Memory B cell (primary cell): ENCODE data around the gene OPCML.

Source experiments
- ATAC-seq: fragments of 150-1000 bp; cut with Tn5 transposase; 2 replicates; pipeline ENCODE4 v1.10.0; 2021; ENCODE audit warnings: low read depth, mild to moderate bottlenecking, moderate library complexity
- DNase-seq, 2 donors: peaks; one replicate each; pipeline ENCODE4 v3.0.0; 2022; ENCODE audit warnings: low spot score in 2 of 2
- H3K27ac Mint-ChIP-seq: one replicate; pipeline ENCODE4 v1.8.0; 2022; ENCODE audit warnings: mild to moderate bottlenecking, moderate library complexity, mixed read lengths
- H3K27me3 Mint-ChIP-seq: one replicate; pipeline ENCODE4 v1.8.0; 2022; ENCODE audit warnings: mixed read lengths
- H3K36me3 Mint-ChIP-seq: one replicate; pipeline ENCODE4 v1.8.0; 2022; ENCODE audit warnings: mild to moderate bottlenecking, mixed read lengths
- H3K4me1 Mint-ChIP-seq: one replicate; pipeline ENCODE4 v1.8.0; 2022; ENCODE audit warnings: mixed read lengths
- H3K4me3 Mint-ChIP-seq: one replicate; pipeline ENCODE4 v1.8.0; 2022; ENCODE audit warnings: mild to moderate bottlenecking, moderate library complexity, mixed read lengths
- H3K9me3 Mint-ChIP-seq: one replicate; pipeline ENCODE4 v1.8.0; 2022; ENCODE audit warnings: mixed read lengths

OPCML gene

GRCh38 chr11:132670921-132671675 is 861.2 kb downstream of the OPCML start:
- Mint-ChIP-seq H3K27me3 (no peaks in the 10 kb centered on the region), H3K4me1 (no peaks in the 10 kb centered on the region), H3K27ac (no peak overlapping the region), H3K4me3 (no peak overlapping the region), H3K36me3 (no peaks in the 10 kb centered on the region), H3K9me3 (peaks cover 6% of the 10 kb centered on the region)
- ATAC-seq: no peak
- DNase-seq: no peak

GRCh38 chr11:132669949-132670348 is 862.4 kb downstream of the OPCML start:
- Mint-ChIP-seq H3K9me3 (peaks cover 8% of the 10 kb centered on the region), H3K4me1 (no peaks in the 10 kb centered on the region), H3K27ac (no peak overlapping the region), H3K4me3 (no peak overlapping the region), H3K27me3 (no peaks in the 10 kb centered on the region), H3K36me3 (no peaks in the 10 kb centered on the region)
- DNase-seq: no peak
- no peak for ATAC-seq

GRCh38 chr11:132665205-132665604 is 867.1 kb downstream of the OPCML start:
- no peak overlapping the region for H3K4me3 Mint-ChIP-seq

GRCh38 chr11:132658696-132659095 is 873.6 kb downstream of the OPCML start:
- Mint-ChIP-seq H3K36me3 (no peaks in the 10 kb centered on the region), H3K4me1 (no peaks in the 10 kb centered on the region), H3K27me3 (no peaks in the 10 kb centered on the region), H3K27ac (no peak overlapping the region), H3K4me3 (no peak overlapping the region), H3K9me3 (peaks cover 2% of the 10 kb centered on the region)
- DNase-seq: no peak
- no peak for ATAC-seq

More at GRCh38 chr11:132665205-132665604, 867.1 kb downstream of the OPCML start:
- Mint-ChIP-seq H3K9me3 (peaks cover 10% of the 10 kb centered on the region), H3K27ac (no peak overlapping the region), H3K36me3 (no peaks in the 10 kb centered on the region), H3K27me3 (no peaks in the 10 kb centered on the region), H3K4me1 (no peaks in the 10 kb centered on the region)
- no peak for DNase-seq
- ATAC-seq: no peak

- Mint-ChIP-seq H3K36me3 (no peaks in the 10 kb centered on the region), H3K27me3 (no peaks in the 10 kb centered on the region), H3K4me3 (no peak overlapping the region), H3K4me1 (no peaks in the 10 kb centered on the region), H3K27ac (no peak overlapping the region), H3K9me3 (peaks cover 2% of the 10 kb centered on the region)
- ATAC-seq: no peak
- DNase-seq: no peak
Observed at GRCh38 chr11:132658004-132658403, 874.3 kb downstream of the OPCML start.

- Mint-ChIP-seq H3K4me3 (no peak overlapping the region), H3K27ac (no peak overlapping the region), H3K9me3 (peaks cover 2% of the 10 kb centered on the region), H3K36me3 (no peaks in the 10 kb centered on the region), H3K27me3 (no peaks in the 10 kb centered on the region), H3K4me1 (no peaks in the 10 kb centered on the region)
- no peak for ATAC-seq
- DNase-seq: no peak
Observed at GRCh38 chr11:132655187-132655855, 877.0 kb downstream of the OPCML start.

GRCh38 chr11:132653237-132653636 is 879.1 kb downstream of the OPCML start:
- no peak for DNase-seq
- no peaks in the 10 kb centered on the region for H3K27me3 Mint-ChIP-seq
- no peaks in the 10 kb centered on the region for H3K36me3 Mint-ChIP-seq
- H3K4me3 Mint-ChIP-seq: no peak overlapping the region
- ATAC-seq: no peak
- H3K27ac Mint-ChIP-seq: no peak overlapping the region
- H3K9me3 Mint-ChIP-seq: peaks cover 3% of the 10 kb centered on the region
- H3K4me1 Mint-ChIP-seq: no peaks in the 10 kb centered on the region

GRCh38 chr11:132650969-132651720 is 881.2 kb downstream of the OPCML start:
- no peaks in the 10 kb centered on the region for H3K4me1 Mint-ChIP-seq
- DNase-seq (no peak), ATAC-seq (no peak)
- H3K27me3 Mint-ChIP-seq: no peaks in the 10 kb centered on the region
- H3K36me3 Mint-ChIP-seq: no peaks in the 10 kb centered on the region
- no peak overlapping the region for H3K27ac Mint-ChIP-seq
- no peak overlapping the region for H3K4me3 Mint-ChIP-seq
- peaks cover 5% of the 10 kb centered on the region for H3K9me3 Mint-ChIP-seq

GRCh38 chr11:132649277-132649676 is 883.0 kb downstream of the OPCML start:
- H3K9me3 Mint-ChIP-seq: peaks cover 8% of the 10 kb centered on the region
- H3K27ac Mint-ChIP-seq: no peak overlapping the region
- no peak overlapping the region for H3K4me3 Mint-ChIP-seq
- no peak for DNase-seq
- no peaks in the 10 kb centered on the region for H3K36me3 Mint-ChIP-seq
- no peak for ATAC-seq
- no peaks in the 10 kb centered on the region for H3K4me1 Mint-ChIP-seq
- no peaks in the 10 kb centered on the region for H3K27me3 Mint-ChIP-seq

GRCh38 chr11:132648851-132649250 is 883.5 kb downstream of the OPCML start:
- no peak overlapping the region for H3K4me3 Mint-ChIP-seq
- no peaks in the 10 kb centered on the region for H3K27me3 Mint-ChIP-seq
- no peak for ATAC-seq
- DNase-seq: no peak
- no peaks in the 10 kb centered on the region for H3K4me1 Mint-ChIP-seq
- H3K36me3 Mint-ChIP-seq: no peaks in the 10 kb centered on the region
- peaks cover 8% of the 10 kb centered on the region for H3K9me3 Mint-ChIP-seq
- no peak overlapping the region for H3K27ac Mint-ChIP-seq

- Mint-ChIP-seq H3K4me3 (no peak overlapping the region), H3K27ac (no peak overlapping the region), H3K9me3 (peaks cover 8% of the 10 kb centered on the region), H3K27me3 (no peaks in the 10 kb centered on the region), H3K4me1 (no peaks in the 10 kb centered on the region), H3K36me3 (no peaks in the 10 kb centered on the region)
- no peak for ATAC-seq
- no peak for DNase-seq
Observed at GRCh38 chr11:132646890-132647289, 885.4 kb downstream of the OPCML start.

GRCh38 chr11:132644520-132645239 is 887.6 kb downstream of the OPCML start:
- DNase-seq (no peak), ATAC-seq (no peak)
- H3K4me1 Mint-ChIP-seq: no peaks in the 10 kb centered on the region
- H3K36me3 Mint-ChIP-seq: no peaks in the 10 kb centered on the region
- H3K4me3 Mint-ChIP-seq: no peak overlapping the region
- peaks cover 8% of the 10 kb centered on the region for H3K9me3 Mint-ChIP-seq
- no peak overlapping the region for H3K27ac Mint-ChIP-seq
- H3K27me3 Mint-ChIP-seq: no peaks in the 10 kb centered on the region

- Mint-ChIP-seq H3K36me3 (no peaks in the 10 kb centered on the region), H3K4me3 (no peak overlapping the region)
- no peak for DNase-seq
Observed at GRCh38 chr11:132643239-132643638, 889.1 kb downstream of the OPCML start.

GRCh38 chr11:132640952-132641351 is 891.3 kb downstream of the OPCML start:
- Mint-ChIP-seq H3K4me3 (no peak overlapping the region), H3K36me3 (no peaks in the 10 kb centered on the region), H3K9me3 (peaks cover 6% of the 10 kb centered on the region), H3K27ac (no peak overlapping the region), H3K27me3 (no peaks in the 10 kb centered on the region), H3K4me1 (no peaks in the 10 kb centered on the region)
- no peak for ATAC-seq
- DNase-seq: no peak

More at GRCh38 chr11:132643239-132643638, 889.1 kb downstream of the OPCML start:
- H3K4me1 Mint-ChIP-seq: no peaks in the 10 kb centered on the region
- H3K27me3 Mint-ChIP-seq: no peaks in the 10 kb centered on the region
- peaks cover 8% of the 10 kb centered on the region for H3K9me3 Mint-ChIP-seq
- H3K27ac Mint-ChIP-seq: no peak overlapping the region
- no peak for ATAC-seq
